ENCODE measurements around the gene AUTS2. TPM values are rescaled to one million over a fixed set of nuclear protein-coding genes. Genes with fewer than 3 reads are reported as not detected.

The AUTS2 gene
- total and polyA plus RNA-seq, 2 of the 8 experiments (the other 6 are each of a cell fraction or from before 2014, with no cell fraction given), result 25.9 to 101 TPM

DNA sequence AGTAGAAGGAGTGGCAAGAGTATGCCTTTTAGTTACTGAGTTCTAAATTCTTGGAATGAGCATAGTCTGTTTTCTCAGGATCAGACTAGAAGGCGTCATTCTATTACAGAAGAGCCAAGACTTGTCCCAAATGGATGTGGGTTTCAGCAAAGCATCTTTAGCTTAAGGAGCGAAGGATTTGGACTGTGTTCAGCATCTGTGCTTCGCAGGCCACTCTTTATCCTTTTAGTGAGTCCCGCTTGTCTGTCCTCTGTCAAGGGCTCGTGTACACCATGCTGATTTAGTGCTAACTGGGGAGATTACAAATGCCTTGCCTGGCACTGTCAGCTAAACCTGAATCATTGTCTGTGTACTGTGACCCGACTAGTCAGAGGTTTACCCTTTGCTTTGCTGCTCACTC, 465.7 kb downstream of the AUTS2 start:
- POLR2A ChIA-PET (ENCODE audit: partially characterized antibody), result no interaction called here
- no peak overlapping the region for H2BK15ac ChIP-seq (ENCODE audit: low read length)
- no peak overlapping the region for H3K9ac ChIP-seq (replicated peaks in 1 of 4; ENCODE audit: extremely low read depth in 1 of 4, low read depth in 3 of 4, low read length in 3 of 4)
- H2BK20ac ChIP-seq (ENCODE audit: low read length), result no peak overlapping the region
- CTCF ChIA-PET (ENCODE audit: partially characterized antibody), result interaction anchor here (1.0 kb wide), 1 partner anchor 9 kb away, joined by 3 read pairs; no protein-coding TSS in a partner anchor
- H4K20me1 ChIP-seq (replicated peaks in 1 of 2; ENCODE audit: control insufficient read depth in 1 of 2, insufficient read depth in 2 of 2, low read length in 2 of 2), result no peaks in the 10 kb centered on the region
- H3K4me1 ChIP-seq (replicated peaks in 1 of 4; ENCODE audit: control insufficient read depth in 3 of 4, insufficient read depth in 4 of 4, low read length in 3 of 4), result peaks cover 0 to 4% (median 1%) of the 10 kb centered on the region in 4 experiments; a peak in 1 of 7 replicates
- H3K79me2 ChIP-seq (ENCODE audit: control insufficient read depth in 1 of 2, insufficient read depth in 2 of 2, low read length in 2 of 2), result no peaks in the 10 kb centered on the region
- H3K56ac ChIP-seq (replicated peaks; ENCODE audit: insufficient read length, low read depth, low read length), result no peak overlapping the region
- 79% methylated on average over 6 of the region's 6 CpGs; no CpG with 5 or more reads in 1 of the 2 experiments for WGBS, 2 experiments (ENCODE audit: extremely low coverage in 1 of 2, insufficient coverage in 1 of 2, insufficient read length in 1 of 2, insufficient replicate concordance in 2 of 2, low coverage in 1 of 2, low lambda C conversion rate in 2 of 2, missing lambda C conversion rate in 1 of 2)
- H3K36me3 ChIP-seq (ENCODE audit: control insufficient read depth in 2 of 4, insufficient read depth in 4 of 4, low read length in 3 of 4), result no peaks in the 10 kb centered on the region
- no peak overlapping the region for H3K14ac ChIP-seq (ENCODE audit: insufficient read length)
- no peaks in the 10 kb centered on the region for H3K79me1 ChIP-seq (ENCODE audit: low read depth, low read length)
- no peaks in the 10 kb centered on the region for H3K23me2 ChIP-seq (ENCODE audit: low read depth, low read length)
- H2BK120ac ChIP-seq (replicated peaks; ENCODE audit: low read depth, low read length), result no peak overlapping the region
- H4K91ac ChIP-seq (replicated peaks; ENCODE audit: insufficient read length, low read length), result no peak overlapping the region
- no peak overlapping the region for H3K4me2 ChIP-seq (ENCODE audit: insufficient read depth in 1 of 2, low read depth in 2 of 2, low read length in 2 of 2)
- no peak overlapping the region for H4K5ac ChIP-seq (ENCODE audit: insufficient read length, low read depth, low read length)
- H3K4me3 ChIP-seq (ENCODE audit: extremely low read depth in 1 of 4, insufficient read depth in 2 of 4, low read depth in 3 of 4, low read length in 4 of 4), result no peak overlapping the region
- no peak overlapping the region for H3K23ac ChIP-seq (ENCODE audit: insufficient read length)
- H2BK5ac ChIP-seq (ENCODE audit: low read depth, low read length), result no peak overlapping the region
- no peak overlapping the region for H3K27ac ChIP-seq (ENCODE audit: low read depth, low read length)
- H2AK5ac ChIP-seq (ENCODE audit: low read depth, low read length), result no peak overlapping the region
- H3K18ac ChIP-seq (ENCODE audit: extremely low read depth, low read length), result no peak overlapping the region
- no peak for FAIRE-seq
- DNase-seq (ENCODE audit: low read depth in 1 of 2, low spot score in 2 of 2), result no peak
- H3K27me3 ChIP-seq (replicated peaks in 1 of 4; ENCODE audit: control insufficient read depth in 3 of 4, extremely low read depth in 1 of 4, insufficient read depth in 3 of 4, low read length in 3 of 4), result no peaks in the 10 kb centered on the region
- no peak overlapping the region for H3K4ac ChIP-seq (replicated peaks; ENCODE audit: insufficient read length, low read depth, low read length)
- H4K8ac ChIP-seq (ENCODE audit: extremely low read depth, insufficient read depth, low read length), result no peak overlapping the region
- H2BK12ac ChIP-seq (ENCODE audit: low read depth, low read length), result no peak overlapping the region
- H3K9me3 ChIP-seq (ENCODE audit: insufficient read depth in 2 of 2, low read depth in 1 of 2, low read length in 1 of 2), result no peaks in the 10 kb centered on the region
- no peak overlapping the region for H2AFZ ChIP-seq (ENCODE audit: low read length)
- TF ChIP-seq JUN (IDR thresholded peaks at IDR 0.05; ENCODE audit: low read depth, low read length) (no peak), SUZ12 (IDR thresholded peaks at IDR 0.05; ENCODE audit: low read length) (no peak), POU5F1 (IDR thresholded peaks at IDR 0.05; ENCODE audit: low read depth, low read length) (no peak), ZNF274 (IDR thresholded peaks at IDR 0.05; ENCODE audit: borderline replicate concordance, extremely low read depth, low read length) (no peak), RFX5 (IDR thresholded peaks at IDR 0.05; ENCODE audit: borderline replicate concordance, low read depth, low read length) (no peak), ASH2L (IDR thresholded peaks at IDR 0.05; ENCODE audit: low read length) (no peak)
